Sigmoid colon (tissue), 7 donors: Measurements from ENCODE around the gene MOSPD3. TPM values are rescaled to one million over a fixed set of nuclear protein-coding genes. Genes with fewer than 3 reads are reported as not detected.

Experiments
- DNase-seq: peaks from one replicate; pipeline ENCODE4 v3.0.0-alpha.2; 2019
- H3K27ac ChIP-seq, 4 donors: fragments of 200-600 bp; sonication (generic); one replicate each; pipeline ENCODE4 v1.5.1; 2016 to 2019; ENCODE audit warnings: mild to moderate bottlenecking in 1 of 4
- H3K27me3 ChIP-seq, 3 donors: fragments of 200-600 bp; sonication (generic); one replicate each; pipeline ENCODE4 v1.5.1; 2019; ENCODE audit warnings: mild to moderate bottlenecking in 1 of 3
- H3K36me3 ChIP-seq, 4 donors: fragments of 200-600 bp; sonication (generic); one replicate each; pipeline ENCODE4 v1.5.1; 2016 to 2019
- H3K4me1 ChIP-seq, 4 donors: fragments of 200-600 bp; sonication (generic); one replicate each; pipeline ENCODE4 v1.5.1; 2017 to 2019
- H3K4me3 ChIP-seq, 4 donors: fragments of 200-600 bp; sonication (generic); one replicate each; pipeline ENCODE4 v1.5.1; 2017 to 2019; ENCODE audit warnings: mild to moderate bottlenecking in 2 of 4, moderate library complexity in 1 of 4
- H3K9me3 ChIP-seq, 4 donors: fragments of 200-600 bp in 3 of 4; sonication (generic) in 3 of 4; one replicate each; pipeline versions ENCODE4 v1.5.1 to v1.6.1; 2013 to 2019
- EP300 ChIP-seq, 4 donors: sonication (generic); formaldehyde crosslinking; IDR thresholded peaks; one replicate each; pipeline ENCODE4 v1.6.1; 2017; ENCODE audit warnings: antibody characterized with exemption in 4 of 4
- POLR2A ChIP-seq, 2 donors: fragments of 450-650 bp; IDR thresholded peaks; one replicate each; pipeline ENCODE4 v1.6.1; 2016; ENCODE audit warnings: antibody characterized with exemption in 2 of 2, mild to moderate bottlenecking in 2 of 2, moderate library complexity in 2 of 2
- POLR2AphosphoS5 ChIP-seq, 4 donors: sonication (generic); formaldehyde crosslinking; IDR thresholded peaks; one replicate each; pipeline ENCODE4 v1.6.1; 2017; ENCODE audit warnings: antibody characterized with exemption in 4 of 4
- WGBS, 2 donors: extraction: QIAGEN DNeasy Blood & Tissue Kit; methylation state at CpG; one replicate each; pipeline ENCODE4 v1.1.7; 2013; 5-methylcytosine and 5-hydroxymethylcytosine counted together
- intact Hi-C: fragments of 100-400 bp; cut with DNase I; formaldehyde crosslinking; loops from one replicate; pipeline ENCODE4 v1.15.1; 2023
- polyA plus RNA-seq, 3 donors: library from polyadenylated mRNA; stranded (reverse); fragments of 200-250 nt; gene quantifications; one replicate each; pipeline ENCODE4 v1.2.3, GENCODE V29; 2013
- total RNA-seq, 4 donors: library from RNA; depleted of rRNA; stranded (reverse); fragments of >200 nt; gene quantifications; one replicate each; pipeline ENCODE4 v1.1.0, GENCODE V29; 2016
- TF ChIP-seq, protein P1 (sequence below), 4 experiments: fragments of 450-650 bp in 3 of 4; fragments of 200-600 bp in 1 of 4; IDR thresholded peaks; one replicate each; pipeline ENCODE4 v1.5.1; 2016 to 2019; ENCODE audit warnings: antibody characterized with exemption in 4 of 4, mild to moderate bottlenecking in 3 of 4, moderate library complexity in 2 of 4
- donor health status: healthy with polysubstance abuse.
- donor health status: Bipolar disorder and iron deficiency.
- donor health status: healthy.

The MOSPD3 gene
- total and polyA plus RNA-seq, 7 donors, result 8.0 to 19.2 (median 16.4) TPM

DNA sequence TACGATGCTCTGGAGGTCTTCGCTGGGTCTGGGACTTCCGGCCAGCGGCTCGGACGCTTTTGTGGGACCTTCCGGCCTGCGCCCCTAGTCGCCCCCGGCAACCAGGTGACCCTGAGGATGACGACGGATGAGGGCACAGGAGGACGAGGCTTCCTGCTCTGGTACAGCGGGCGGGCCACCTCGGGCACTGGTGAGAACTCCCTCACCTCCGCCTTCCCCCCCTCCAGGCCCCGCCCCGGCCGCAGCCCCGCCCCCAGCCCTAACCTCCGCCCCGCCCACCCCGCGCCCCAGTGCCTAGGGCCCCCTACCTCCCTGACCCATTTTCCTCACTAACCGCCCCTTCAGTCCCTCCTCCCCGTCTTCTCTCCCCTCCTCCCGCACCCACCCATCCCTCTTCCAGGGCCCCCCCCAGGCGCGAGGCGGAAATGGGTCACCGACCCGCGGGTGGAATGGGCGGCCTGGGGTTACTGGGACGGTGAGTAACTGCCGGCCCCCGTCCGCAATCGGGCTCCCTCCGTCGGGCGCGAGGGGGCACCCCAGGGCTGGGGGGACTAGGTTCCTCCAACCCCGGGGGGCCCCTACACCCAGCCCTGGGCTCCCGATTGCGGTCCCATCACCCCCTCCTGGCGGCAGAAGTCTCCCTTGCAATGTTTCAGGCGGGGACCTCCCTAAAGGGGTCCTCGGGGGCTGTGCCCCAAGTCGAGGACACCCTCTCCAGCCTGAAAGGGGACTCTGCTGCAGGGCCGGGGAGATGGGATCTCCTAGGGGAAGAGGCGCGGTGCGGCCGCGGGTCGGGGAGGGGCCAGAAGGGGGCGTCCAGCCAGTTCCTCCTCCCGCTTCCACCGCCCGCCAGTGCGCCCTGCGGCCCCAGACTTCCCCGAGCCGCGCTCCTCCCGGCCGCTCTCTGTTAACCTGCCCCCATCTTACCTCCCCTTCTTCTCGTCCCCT is 8.0 kb upstream of the MOSPD3 start:
- Histone ChIP-seq H3K4me1 (peaks cover 0 to 41% (median 29%) of the 10 kb centered on the region in 4 donors), H3K9me3 (no peaks in the 10 kb centered on the region), H3K27me3 (no peaks in the 10 kb centered on the region), H3K36me3 (no peaks in the 10 kb centered on the region), H3K4me3 (peak overlapping the region; percentile 74 to 81 (median 78)), H3K27ac (peak overlapping the region; percentile 84 to 90 (median 84))
- intact Hi-C loops, result loop anchor here (1.0 to 2.0 kb wide), 2 partner anchors 18 to 70 kb away; partner anchors contain the start of genes FBXO24 and LRCH4
- peak; percentile 93 for DNase-seq
- WGBS, 2 donors, result 1% methylated on average over 70 of the region's 70 CpGs
- TF ChIP-seq POLR2AphosphoS5 (IDR thresholded peaks at IDR 0.05) (peak; percentile 73 to 85 (median 82)), POLR2A (IDR thresholded peaks at IDR 0.05) (peak in 1 of 2 donors; percentile 26), EP300 (IDR thresholded peaks at IDR 0.05) (no peak)
- TF ChIP-seq, protein P1, sequence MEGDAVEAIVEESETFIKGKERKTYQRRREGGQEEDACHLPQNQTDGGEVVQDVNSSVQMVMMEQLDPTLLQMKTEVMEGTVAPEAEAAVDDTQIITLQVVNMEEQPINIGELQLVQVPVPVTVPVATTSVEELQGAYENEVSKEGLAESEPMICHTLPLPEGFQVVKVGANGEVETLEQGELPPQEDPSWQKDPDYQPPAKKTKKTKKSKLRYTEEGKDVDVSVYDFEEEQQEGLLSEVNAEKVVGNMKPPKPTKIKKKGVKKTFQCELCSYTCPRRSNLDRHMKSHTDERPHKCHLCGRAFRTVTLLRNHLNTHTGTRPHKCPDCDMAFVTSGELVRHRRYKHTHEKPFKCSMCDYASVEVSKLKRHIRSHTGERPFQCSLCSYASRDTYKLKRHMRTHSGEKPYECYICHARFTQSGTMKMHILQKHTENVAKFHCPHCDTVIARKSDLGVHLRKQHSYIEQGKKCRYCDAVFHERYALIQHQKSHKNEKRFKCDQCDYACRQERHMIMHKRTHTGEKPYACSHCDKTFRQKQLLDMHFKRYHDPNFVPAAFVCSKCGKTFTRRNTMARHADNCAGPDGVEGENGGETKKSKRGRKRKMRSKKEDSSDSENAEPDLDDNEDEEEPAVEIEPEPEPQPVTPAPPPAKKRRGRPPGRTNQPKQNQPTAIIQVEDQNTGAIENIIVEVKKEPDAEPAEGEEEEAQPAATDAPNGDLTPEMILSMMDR (IDR thresholded peaks at IDR 0.05), result peak in 3 of 4 experiments; percentile 24 to 45 (median 43)

DNA sequence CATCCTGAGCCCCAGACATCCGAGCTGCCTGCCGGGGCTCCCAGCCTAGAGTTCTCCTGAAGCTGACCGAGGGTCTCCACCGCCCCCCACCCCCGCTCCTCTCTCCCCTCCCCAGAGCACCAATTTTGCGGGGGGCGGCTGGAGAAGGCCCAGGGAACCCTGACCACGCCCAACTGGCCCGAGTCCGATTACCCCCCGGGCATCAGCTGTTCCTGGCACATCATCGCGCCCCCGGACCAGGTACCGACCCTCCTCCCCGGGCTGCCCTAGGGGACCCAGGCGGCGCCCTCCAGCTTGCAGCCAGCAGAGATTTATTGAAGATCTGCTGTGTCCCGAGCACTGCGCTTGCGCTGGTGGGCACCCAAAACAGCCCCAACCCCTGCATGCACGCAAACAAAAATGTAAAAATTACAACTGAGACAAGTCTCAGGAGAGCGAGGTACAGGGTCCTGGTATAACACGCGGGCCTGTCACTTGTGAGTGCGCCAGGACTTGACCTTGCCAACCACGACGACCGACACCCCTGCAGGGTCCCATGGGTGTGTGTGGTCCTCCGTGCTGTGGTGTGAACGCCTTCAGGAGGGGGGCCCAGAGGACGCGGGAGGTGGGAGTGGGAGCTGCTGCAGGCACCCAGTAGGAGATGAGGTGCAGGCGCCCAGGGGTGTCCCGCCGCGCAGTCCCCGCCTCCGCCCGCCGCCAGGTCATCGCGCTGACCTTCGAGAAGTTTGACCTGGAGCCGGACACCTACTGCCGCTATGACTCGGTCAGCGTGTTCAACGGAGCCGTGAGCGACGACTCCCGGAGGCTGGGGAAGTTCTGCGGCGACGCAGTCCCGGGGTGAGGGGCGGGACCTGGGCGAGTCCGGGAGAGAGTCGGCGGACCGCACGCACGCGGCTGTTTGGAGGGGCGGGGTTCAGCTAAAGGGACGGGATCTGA is 7.1 kb upstream of the MOSPD3 start:
- DNase-seq, result peak; percentile 80
- 8 to 12% methylated on average over 68 of the region's 68 CpGs for WGBS, 2 donors
- TF ChIP-seq POLR2A (IDR thresholded peaks at IDR 0.05) (no peak), POLR2AphosphoS5 (IDR thresholded peaks at IDR 0.05) (no peak), EP300 (IDR thresholded peaks at IDR 0.05) (no peak)
- TF ChIP-seq, protein P1 (IDR thresholded peaks at IDR 0.05), result no peak
- H3K4me1 ChIP-seq, result peaks cover 0 to 41% (median 29%) of the 10 kb centered on the region in 4 donors
- peak overlapping the region; percentile 74 to 81 (median 78) for H3K4me3 ChIP-seq
- no peaks in the 10 kb centered on the region for H3K9me3 ChIP-seq
- H3K27ac ChIP-seq, result peak overlapping the region; percentile 84 to 90 (median 84)
- intact Hi-C loops, result loop anchor here (1.0 to 2.0 kb wide), 3 partner anchors 19 to 86 kb away; partner anchors contain the start of genes FBXO24 and LRCH4
- no peaks in the 10 kb centered on the region for H3K27me3 ChIP-seq
- no peaks in the 10 kb centered on the region for H3K36me3 ChIP-seq

DNA sequence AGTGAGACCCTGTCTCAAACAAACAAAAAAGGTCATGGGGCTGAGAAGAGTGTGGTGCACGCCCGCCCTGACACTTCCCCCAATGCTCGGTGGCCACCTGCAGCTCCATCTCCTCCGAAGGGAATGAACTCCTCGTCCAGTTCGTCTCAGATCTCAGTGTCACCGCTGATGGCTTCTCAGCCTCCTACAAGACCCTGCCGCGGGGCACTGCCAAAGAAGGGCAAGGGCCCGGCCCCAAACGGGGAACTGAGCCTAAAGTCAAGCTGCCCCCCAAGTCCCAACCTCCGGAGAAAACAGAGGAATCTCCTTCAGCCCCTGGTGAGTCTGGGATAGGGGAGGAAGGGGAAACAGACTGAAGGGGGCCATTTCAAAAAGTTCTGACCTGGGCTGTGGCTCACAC is 6.0 kb upstream of the MOSPD3 start:
- Histone ChIP-seq H3K4me1 (peaks cover 0 to 44% (median 29%) of the 10 kb centered on the region in 4 donors), H3K36me3 (no peaks in the 10 kb centered on the region), H3K4me3 (no peak overlapping the region), H3K27ac (no peak overlapping the region), H3K27me3 (no peaks in the 10 kb centered on the region), H3K9me3 (no peaks in the 10 kb centered on the region)
- no peak for TF ChIP-seq POLR2AphosphoS5 (IDR thresholded peaks at IDR 0.05)
- intact Hi-C loops, result no loop called here
- no peak for DNase-seq
- WGBS, 2 donors, result 91 to 94% methylated on average over 12 of the region's 12 CpGs

DNA sequence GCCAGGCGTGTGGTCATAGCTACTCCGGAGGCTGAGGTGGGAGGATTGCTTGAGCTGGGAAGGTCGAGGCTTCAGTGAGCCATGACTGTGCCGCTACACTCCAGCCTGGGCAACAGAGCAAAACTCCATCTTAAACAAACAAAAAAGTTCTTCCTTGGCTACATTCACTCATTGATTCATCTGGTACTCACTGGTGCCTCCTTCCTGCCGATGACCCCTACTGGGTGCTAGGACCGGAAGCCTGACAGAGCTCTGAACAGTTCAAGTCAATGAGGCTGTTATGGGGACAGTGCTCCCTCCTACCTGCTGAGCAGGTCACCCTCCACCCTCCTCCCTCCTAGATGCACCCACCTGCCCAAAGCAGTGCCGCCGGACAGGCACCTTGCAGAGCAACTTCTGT is 5.2 kb upstream of the MOSPD3 start:
- H3K4me3 ChIP-seq, result no peak overlapping the region
- H3K4me1 ChIP-seq, result peaks cover 0 to 45% (median 29%) of the 10 kb centered on the region in 4 donors
- intact Hi-C loops, result no loop called here
- H3K9me3 ChIP-seq, result no peaks in the 10 kb centered on the region
- H3K36me3 ChIP-seq, result no peaks in the 10 kb centered on the region
- WGBS, 2 donors, result 85 to 93% methylated on average over 8 of the region's 8 CpGs
- no peak for DNase-seq
- no peak overlapping the region for H3K27ac ChIP-seq
- TF ChIP-seq POLR2AphosphoS5 (IDR thresholded peaks at IDR 0.05) (no peak), EP300 (IDR thresholded peaks at IDR 0.05) (no peak), POLR2A (IDR thresholded peaks at IDR 0.05) (no peak)
- TF ChIP-seq, protein P1 (IDR thresholded peaks at IDR 0.05), result no peak
- H3K27me3 ChIP-seq, result no peaks in the 10 kb centered on the region
